HG03342 (cell line): Measurements from ENCODE around the gene NTSR2.
A peak's percentile ranks its signal among the peaks of the same experiment; 100 is the strongest.

Source experiments
- ATAC-seq: cut with Tn5 transposase; IDR thresholded peaks from one replicate; pipeline ENCODE4 v1.9.1; 2021; ENCODE audit warnings: mild to moderate bottlenecking, moderate library complexity; ENCODE audit not compliant: unreplicated experiment

NTSR2 gene

GRCh38 chr2:11699686-11700670 lies 30.0 kb upstream of the NTSR2 start:
- ATAC-seq, result no peak

- ATAC-seq, result no peak
Measured at GRCh38 chr2:11698009-11698922, 28.3 kb upstream of the NTSR2 start.

GRCh38 chr2:11697103-11697871 lies 27.3 kb upstream of the NTSR2 start:
- ATAC-seq, result no peak

GRCh38 chr2:11696736-11697102 lies 26.7 kb upstream of the NTSR2 start:
- no peak for ATAC-seq

- no peak for ATAC-seq
Measured at GRCh38 chr2:11695576-11695975, 25.6 kb upstream of the NTSR2 start.

- peak; percentile 76 for ATAC-seq
Measured at GRCh38 chr2:11692966-11693521, 23.0 kb upstream of the NTSR2 start.

GRCh38 chr2:11691076-11691660 lies 21.2 kb upstream of the NTSR2 start:
- ATAC-seq, result no peak

GRCh38 chr2:11688222-11689069 lies 18.5 kb upstream of the NTSR2 start:
- peak; percentile 90 for ATAC-seq

- ATAC-seq, result no peak
Measured at GRCh38 chr2:11687736-11688135, 17.7 kb upstream of the NTSR2 start.

- ATAC-seq, result no peak
Measured at GRCh38 chr2:11685906-11686470, 16.0 kb upstream of the NTSR2 start.

GRCh38 chr2:11684894-11685460 lies 15.0 kb upstream of the NTSR2 start:
- ATAC-seq, result no peak

- no peak for ATAC-seq
Measured at GRCh38 chr2:11683966-11684365, 14.0 kb upstream of the NTSR2 start.

GRCh38 chr2:11683476-11683875 lies 13.5 kb upstream of the NTSR2 start:
- no peak for ATAC-seq

- no peak for ATAC-seq
Measured at GRCh38 chr2:11682590-11682915, 12.6 kb upstream of the NTSR2 start.

- no peak for ATAC-seq
Measured at GRCh38 chr2:11681722-11682589, 12.0 kb upstream of the NTSR2 start.

- ATAC-seq, result no peak
Measured at GRCh38 chr2:11680901-11681721, 11.1 kb upstream of the NTSR2 start.
